Activated CD4-positive, alpha-beta memory T cell treated with anti-CD3 and anti-CD28 coated beads, Interleukin-2, amount 10 ng/mL, durations not matched to agents 7 days and 5 days (primary cell): ENCODE measurements around the gene DTD1. TPM values are rescaled to one million over a fixed set of nuclear protein-coding genes. Genes with fewer than 3 reads are reported as not detected.

Experiments
- CTCF ChIA-PET: fragments of 350-600 bp; sonication (Branson Sonifier 250); formaldehyde crosslinking; loops from one replicate; lab custom pipeline; 2021; ENCODE audit warnings: antibody characterized with exemption, inconsistent platforms; lab: Charles Lee
- POLR2A ChIA-PET: fragments of 350-600 bp; sonication (Branson Sonifier 250); formaldehyde crosslinking; loops from one replicate; lab custom pipeline; 2021; ENCODE audit warnings: antibody characterized with exemption; lab: Charles Lee
- DNase-seq: peaks from one replicate; pipeline ENCODE4 v3.0.0-alpha.2; 2020
- H3K27ac Mint-ChIP-seq: one replicate; pipeline ENCODE4 v1.8.0; 2021; ENCODE audit warnings: mild to moderate bottlenecking, mixed read lengths
- H3K27me3 Mint-ChIP-seq: one replicate; pipeline ENCODE4 v1.8.0; 2021; ENCODE audit warnings: mixed read lengths
- H3K36me3 Mint-ChIP-seq: one replicate; pipeline ENCODE4 v1.8.0; 2021; ENCODE audit warnings: low read depth, mixed read lengths
- H3K4me1 Mint-ChIP-seq: one replicate; pipeline ENCODE4 v1.8.0; 2021; ENCODE audit warnings: mixed read lengths
- H3K4me3 Mint-ChIP-seq: one replicate; pipeline ENCODE4 v1.8.0; 2021; ENCODE audit warnings: mild to moderate bottlenecking, mixed read lengths
- H3K9me3 Mint-ChIP-seq: one replicate; pipeline ENCODE4 v1.8.0; 2021; ENCODE audit warnings: mixed read lengths
- total RNA-seq, 2 experiments: library from RNA; stranded (reverse); gene quantifications; one replicate each; pipeline ENCODE4 v1.2.3, GENCODE V29; 2021

The DTD1 gene
- total RNA-seq, 2 experiments from 2014 or later: 28.6 to 33.4 TPM

GRCh38 chr20:18578581-18578980, 9.3 kb upstream of the DTD1 start:
- ChIA-PET CTCF (no interaction called here), POLR2A (no interaction called here)
- Mint-ChIP-seq H3K27ac (no peak overlapping the region), H3K4me1 (peaks cover 3% of the 10 kb centered on the region), H3K27me3 (no peaks in the 10 kb centered on the region), H3K4me3 (no peak overlapping the region), H3K9me3 (no peaks in the 10 kb centered on the region), H3K36me3 (no peaks in the 10 kb centered on the region)
- no peak for DNase-seq

- ChIA-PET POLR2A (no interaction called here), CTCF (no interaction called here)
These were observed 7.8 kb upstream of the DTD1 start for GRCh38 chr20:18580012-18580411.

GRCh38 chr20:18585134-18585533, 2.7 kb upstream of the DTD1 start:
- DNase-seq: no peak
- peaks cover 25% of the 10 kb centered on the region for H3K4me1 Mint-ChIP-seq
- no peaks in the 10 kb centered on the region for H3K9me3 Mint-ChIP-seq
- H3K27ac Mint-ChIP-seq: no peak overlapping the region
- ChIA-PET POLR2A (interaction anchor here (1.2 kb wide), 1 partner anchor 18 kb away, joined by 3 read pairs; the partner anchor contains the start of gene SMIM26), CTCF (no interaction called here)
- H3K27me3 Mint-ChIP-seq: peaks cover 6% of the 10 kb centered on the region
- H3K36me3 Mint-ChIP-seq: no peaks in the 10 kb centered on the region
- H3K4me3 Mint-ChIP-seq: no peak overlapping the region

More at GRCh38 chr20:18580012-18580411, 7.8 kb upstream of the DTD1 start:
- Mint-ChIP-seq H3K4me3 (no peak overlapping the region), H3K27ac (no peak overlapping the region), H3K9me3 (no peaks in the 10 kb centered on the region), H3K36me3 (no peaks in the 10 kb centered on the region), H3K27me3 (peaks cover 6% of the 10 kb centered on the region), H3K4me1 (peaks cover 3% of the 10 kb centered on the region)
- no peak for DNase-seq

- Mint-ChIP-seq H3K36me3 (peaks cover under 1% of the 10 kb centered on the region), H3K9me3 (no peaks in the 10 kb centered on the region), H3K4me1 (peaks cover 27% of the 10 kb centered on the region), H3K27ac (peak overlapping the region; percentile 73), H3K27me3 (peaks cover 6% of the 10 kb centered on the region), H3K4me3 (peak overlapping the region; percentile 79)
- no peak for DNase-seq
- ChIA-PET POLR2A (interaction anchor here (0.5 to 2.0 kb wide), 6 partner anchors 22 to 450 kb away, joined by 3 to 16 read pairs (median 4); partner anchors contain the start of genes DZANK1, POLR3F, SEC23B and SMIM26), CTCF (interaction anchor here (0.5 to 1.5 kb wide), 3 partner anchors 22 to 115 kb away, joined by 3 read pairs; partner anchors contain the start of genes SEC23B and SMIM26)
These were observed 700 bp downstream of the DTD1 start for GRCh38 chr20:18588574-18588933.

GRCh38 chr20:18589941-18590674, 2.3 kb downstream of the DTD1 start:
- no peaks in the 10 kb centered on the region for H3K9me3 Mint-ChIP-seq
- CTCF ChIA-PET: no interaction called here
- POLR2A ChIA-PET: interaction anchor here (1.4 kb wide), 1 partner anchor 9 kb away, joined by 3 read pairs; no protein-coding TSS in a partner anchor
- no peaks in the 10 kb centered on the region for H3K27me3 Mint-ChIP-seq
- H3K4me3 Mint-ChIP-seq: peak overlapping the region; percentile 31
- H3K4me1 Mint-ChIP-seq: peaks cover 27% of the 10 kb centered on the region
- H3K36me3 Mint-ChIP-seq: peaks cover 2% of the 10 kb centered on the region
- no peak for DNase-seq
- no peak overlapping the region for H3K27ac Mint-ChIP-seq

GRCh38 chr20:18596270-18596669, 8.4 kb downstream of the DTD1 start:
- H3K4me3 Mint-ChIP-seq: no peak overlapping the region
- H3K36me3 Mint-ChIP-seq: peaks cover 16% of the 10 kb centered on the region
- DNase-seq: no peak
- ChIA-PET POLR2A (no interaction called here), CTCF (no interaction called here)
- no peaks in the 10 kb centered on the region for H3K9me3 Mint-ChIP-seq
- H3K27ac Mint-ChIP-seq: no peak overlapping the region
- H3K27me3 Mint-ChIP-seq: no peaks in the 10 kb centered on the region
- no peaks in the 10 kb centered on the region for H3K4me1 Mint-ChIP-seq

- ChIA-PET POLR2A (no interaction called here), CTCF (no interaction called here)
- no peak for DNase-seq
- Mint-ChIP-seq H3K9me3 (no peaks in the 10 kb centered on the region), H3K4me1 (no peaks in the 10 kb centered on the region), H3K27me3 (no peaks in the 10 kb centered on the region), H3K36me3 (no peaks in the 10 kb centered on the region), H3K27ac (no peak overlapping the region), H3K4me3 (no peak overlapping the region)
These were observed 21.9 kb downstream of the DTD1 start for GRCh38 chr20:18609741-18610140.

- no peaks in the 10 kb centered on the region for H3K27me3 Mint-ChIP-seq
- peaks cover 2% of the 10 kb centered on the region for H3K4me1 Mint-ChIP-seq
- no peak overlapping the region for H3K27ac Mint-ChIP-seq
- ChIA-PET POLR2A (no interaction called here), CTCF (no interaction called here)
- no peaks in the 10 kb centered on the region for H3K9me3 Mint-ChIP-seq
- H3K4me3 Mint-ChIP-seq: no peak overlapping the region
- no peak for DNase-seq
- no peaks in the 10 kb centered on the region for H3K36me3 Mint-ChIP-seq
These were observed 23.6 kb downstream of the DTD1 start for GRCh38 chr20:18611492-18611891.

- Mint-ChIP-seq H3K36me3 (peaks cover 6% of the 10 kb centered on the region), H3K4me3 (no peak overlapping the region), H3K27me3 (no peaks in the 10 kb centered on the region), H3K4me1 (peaks cover 2% of the 10 kb centered on the region), H3K9me3 (no peaks in the 10 kb centered on the region), H3K27ac (no peak overlapping the region)
- no peak for DNase-seq
- POLR2A ChIA-PET: no interaction called here
- CTCF ChIA-PET: no interaction called here
These were observed 25.7 kb downstream of the DTD1 start for GRCh38 chr20:18613553-18613952.

- CTCF ChIA-PET: no interaction called here
- peaks cover 6% of the 10 kb centered on the region for H3K36me3 Mint-ChIP-seq
These were observed 26.4 kb downstream of the DTD1 start for GRCh38 chr20:18614244-18614643.

GRCh38 chr20:18615020-18615650, 27.3 kb downstream of the DTD1 start:
- Mint-ChIP-seq H3K4me3 (no peak overlapping the region), H3K27ac (no peak overlapping the region), H3K36me3 (peaks cover 6% of the 10 kb centered on the region), H3K27me3 (no peaks in the 10 kb centered on the region), H3K4me1 (peaks cover 2% of the 10 kb centered on the region), H3K9me3 (no peaks in the 10 kb centered on the region)
- no peak for DNase-seq
- POLR2A ChIA-PET: no interaction called here
- CTCF ChIA-PET: no interaction called here

More at GRCh38 chr20:18614244-18614643, 26.4 kb downstream of the DTD1 start:
- POLR2A ChIA-PET: no interaction called here
- Mint-ChIP-seq H3K9me3 (no peaks in the 10 kb centered on the region), H3K4me1 (peaks cover 2% of the 10 kb centered on the region), H3K27me3 (no peaks in the 10 kb centered on the region), H3K4me3 (no peak overlapping the region), H3K27ac (no peak overlapping the region)
- DNase-seq: no peak

- Mint-ChIP-seq H3K27ac (no peak overlapping the region), H3K36me3 (peaks cover 6% of the 10 kb centered on the region), H3K9me3 (no peaks in the 10 kb centered on the region), H3K4me3 (no peak overlapping the region), H3K4me1 (no peaks in the 10 kb centered on the region), H3K27me3 (no peaks in the 10 kb centered on the region)
- ChIA-PET POLR2A (no interaction called here), CTCF (no interaction called here)
- no peak for DNase-seq
These were observed 33.1 kb downstream of the DTD1 start for GRCh38 chr20:18621004-18621403.

GRCh38 chr20:18623156-18623910, 35.5 kb downstream of the DTD1 start:
- CTCF ChIA-PET: no interaction called here
- no peaks in the 10 kb centered on the region for H3K4me1 Mint-ChIP-seq
- no peaks in the 10 kb centered on the region for H3K27me3 Mint-ChIP-seq
- peaks cover 2% of the 10 kb centered on the region for H3K9me3 Mint-ChIP-seq
- DNase-seq: no peak
- POLR2A ChIA-PET: no interaction called here
- H3K4me3 Mint-ChIP-seq: no peak overlapping the region
- no peak overlapping the region for H3K27ac Mint-ChIP-seq
- peaks cover 6% of the 10 kb centered on the region for H3K36me3 Mint-ChIP-seq
